BE2C (cell line): ENCODE results near the gene ELFN1.

Experiments used
- DNase-seq: peaks from one replicate; pipeline ENCODE4 v3.0.0-alpha.2; 2020
- H3K27me3 ChIP-seq: fragments of 250-450 bp; sonication (Bioruptor Pico); 2 replicates; pipeline ENCODE4 v1.5.1; 2020; ENCODE audit warnings: mild to moderate bottlenecking
- H3K36me3 ChIP-seq: fragments of 250-450 bp; sonication (Bioruptor Pico); 2 replicates; pipeline ENCODE4 v1.5.1; 2020; ENCODE audit warnings: mild to moderate bottlenecking
- H3K4me1 ChIP-seq: fragments of 250-450 bp; sonication (Bioruptor Pico); 2 replicates; pipeline ENCODE4 v1.5.1; 2020
- H3K4me3 ChIP-seq: 2 replicates; pipeline ENCODE4 v1.5.1; 2011; ENCODE audit warnings: low read depth, low read length
- H3K9me3 ChIP-seq: fragments of 250-450 bp; sonication (Bioruptor Pico); 2 replicates; pipeline ENCODE4 v1.5.1; 2020
- TF ChIP-seq, protein P1 (sequence below): IDR thresholded peaks from 2 replicates; pipeline ENCODE4 v1.5.1; 2012; ENCODE audit warnings: mild to moderate bottlenecking, low read depth, low read length

The ELFN1 gene

GRCh38 chr7:1753564-1753867 lies 83.4 kb downstream of the ELFN1 start:
- TF ChIP-seq, protein P1, sequence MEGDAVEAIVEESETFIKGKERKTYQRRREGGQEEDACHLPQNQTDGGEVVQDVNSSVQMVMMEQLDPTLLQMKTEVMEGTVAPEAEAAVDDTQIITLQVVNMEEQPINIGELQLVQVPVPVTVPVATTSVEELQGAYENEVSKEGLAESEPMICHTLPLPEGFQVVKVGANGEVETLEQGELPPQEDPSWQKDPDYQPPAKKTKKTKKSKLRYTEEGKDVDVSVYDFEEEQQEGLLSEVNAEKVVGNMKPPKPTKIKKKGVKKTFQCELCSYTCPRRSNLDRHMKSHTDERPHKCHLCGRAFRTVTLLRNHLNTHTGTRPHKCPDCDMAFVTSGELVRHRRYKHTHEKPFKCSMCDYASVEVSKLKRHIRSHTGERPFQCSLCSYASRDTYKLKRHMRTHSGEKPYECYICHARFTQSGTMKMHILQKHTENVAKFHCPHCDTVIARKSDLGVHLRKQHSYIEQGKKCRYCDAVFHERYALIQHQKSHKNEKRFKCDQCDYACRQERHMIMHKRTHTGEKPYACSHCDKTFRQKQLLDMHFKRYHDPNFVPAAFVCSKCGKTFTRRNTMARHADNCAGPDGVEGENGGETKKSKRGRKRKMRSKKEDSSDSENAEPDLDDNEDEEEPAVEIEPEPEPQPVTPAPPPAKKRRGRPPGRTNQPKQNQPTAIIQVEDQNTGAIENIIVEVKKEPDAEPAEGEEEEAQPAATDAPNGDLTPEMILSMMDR = no peak
- H3K27me3 ChIP-seq = peaks cover 14% of the 10 kb centered on the region
- DNase-seq = no peak

GRCh38 chr7:1754345-1754908 lies 84.3 kb downstream of the ELFN1 start:
- no peak for DNase-seq
- no peaks in the 10 kb centered on the region for H3K36me3 ChIP-seq
- TF ChIP-seq, protein P1 = no peak
- H3K4me3 ChIP-seq = no peak overlapping the region
- H3K27me3 ChIP-seq = peaks cover 14% of the 10 kb centered on the region
- H3K9me3 ChIP-seq = no peaks in the 10 kb centered on the region
- no peaks in the 10 kb centered on the region; the same call in 1 of the 2 replicates for H3K4me1 ChIP-seq

More at GRCh38 chr7:1753564-1753867, 83.4 kb downstream of the ELFN1 start:
- Histone ChIP-seq H3K4me1 (no peaks in the 10 kb centered on the region; the same call in 1 of the 2 replicates), H3K9me3 (no peaks in the 10 kb centered on the region), H3K4me3 (no peak overlapping the region), H3K36me3 (no peaks in the 10 kb centered on the region)

GRCh38 chr7:1755783-1756625 lies 85.9 kb downstream of the ELFN1 start:
- H3K9me3 ChIP-seq = no peaks in the 10 kb centered on the region
- H3K27me3 ChIP-seq = peaks cover 14% of the 10 kb centered on the region
- no peak overlapping the region for H3K4me3 ChIP-seq
- H3K36me3 ChIP-seq = no peaks in the 10 kb centered on the region
- H3K4me1 ChIP-seq = no peaks in the 10 kb centered on the region
- TF ChIP-seq, protein P1 = no peak
- no peak for DNase-seq

DNA sequence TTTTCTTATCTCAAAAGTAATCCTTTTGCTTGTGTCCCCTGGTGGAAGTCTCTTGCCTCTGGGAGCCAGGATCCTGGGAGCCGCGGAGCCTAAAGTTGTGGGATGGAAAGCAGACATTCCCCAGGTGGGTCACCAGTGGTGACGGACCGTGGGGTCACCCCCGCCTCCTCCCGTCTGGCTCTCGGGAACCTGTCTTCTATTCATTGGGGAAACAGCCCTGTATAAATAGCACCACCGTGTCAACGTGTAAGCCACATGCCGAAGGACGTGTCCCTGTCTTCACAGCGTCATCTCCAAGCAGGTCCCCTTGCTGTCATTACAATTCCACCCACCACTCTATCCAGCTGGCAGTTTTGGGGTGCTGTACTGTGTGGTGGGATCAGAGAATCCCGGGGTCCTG lies 87.5 kb downstream of the ELFN1 start:
- Histone ChIP-seq H3K4me1 (no peaks in the 10 kb centered on the region), H3K36me3 (no peaks in the 10 kb centered on the region), H3K27me3 (peaks cover 14% of the 10 kb centered on the region), H3K4me3 (no peak overlapping the region), H3K9me3 (no peaks in the 10 kb centered on the region)
- TF ChIP-seq, protein P1 = no peak
- no peak for DNase-seq

GRCh38 chr7:1758028-1758858 lies 88.2 kb downstream of the ELFN1 start:
- Histone ChIP-seq H3K9me3 (no peaks in the 10 kb centered on the region), H3K4me1 (no peaks in the 10 kb centered on the region), H3K4me3 (no peak overlapping the region), H3K27me3 (peaks cover 14% of the 10 kb centered on the region), H3K36me3 (no peaks in the 10 kb centered on the region)
- TF ChIP-seq, protein P1 = peak; percentile 68
- DNase-seq = peak; percentile 60
